Esophagus (tissue), 2 donors: ENCODE results near the gene LTBP2. TPM values are rescaled to one million over a fixed set of nuclear protein-coding genes. Genes with fewer than 3 reads are reported as not detected.

ENCODE experiments used
- H3K27ac ChIP-seq, 2 donors: one replicate each; pipeline ENCODE4 v1.5.1; 2013; ENCODE audit warnings: low read depth in 2 of 2, mild to moderate bottlenecking in 2 of 2, inconsistent platforms in 1 of 2, low read length in 1 of 2, moderate library complexity in 1 of 2
- H3K27me3 ChIP-seq, 2 donors: one replicate each; pipeline ENCODE4 v1.6.1; 2013; ENCODE audit warnings: low read length in 2 of 2, control low read depth in 1 of 2, mild to moderate bottlenecking in 1 of 2; ENCODE audit not compliant: insufficient read depth in 2 of 2, control insufficient read depth in 1 of 2
- H3K36me3 ChIP-seq, 2 donors: one replicate each; pipeline ENCODE4 v1.6.1; 2013; ENCODE audit warnings: low read length in 1 of 2; ENCODE audit not compliant: control insufficient read depth in 2 of 2, insufficient read depth in 2 of 2
- H3K4me1 ChIP-seq, 2 donors: one replicate each; pipeline ENCODE4 v1.6.1; 2013; ENCODE audit warnings: low read length in 1 of 2; ENCODE audit not compliant: control insufficient read depth in 2 of 2, insufficient read depth in 2 of 2
- H3K4me3 ChIP-seq, 2 donors: one replicate each; pipeline ENCODE4 v1.5.1; 2013; ENCODE audit warnings: low read length in 2 of 2, mild to moderate bottlenecking in 2 of 2, low read depth in 1 of 2, moderate library complexity in 1 of 2
- H3K9me3 ChIP-seq, 2 donors: one replicate each; pipeline ENCODE4 v1.6.1; 2013; ENCODE audit warnings: mild to moderate bottlenecking in 2 of 2, low read depth in 1 of 2, low read length in 1 of 2, moderate library complexity in 1 of 2; ENCODE audit not compliant: control insufficient read depth in 2 of 2, insufficient read depth in 1 of 2
- WGBS, 2 donors: extraction: QIAGEN DNeasy Blood & Tissue Kit; methylation state at CpG; one replicate each; pipeline ENCODE4 v1.1.7; 2013; 5-methylcytosine and 5-hydroxymethylcytosine counted together
- polyA plus RNA-seq, 2 donors: library from polyadenylated mRNA; stranded (reverse); fragments of 200-250 nt; gene quantifications; one replicate each; pipeline ENCODE4 v1.2.3, GENCODE V29; 2013
- donor health status: healthy with polysubstance abuse.
- donor health status: Bipolar disorder and iron deficiency.

The LTBP2 gene
- polyA plus RNA-seq, 2 donors = 4.7 to 5.5 TPM

- H3K27me3 ChIP-seq = no peaks in the 10 kb centered on the region
- WGBS, 2 donors = 78 to 79% methylated on average over 21 of the region's 21 CpGs
- H3K9me3 ChIP-seq = no peaks in the 10 kb centered on the region
- H3K4me3 ChIP-seq = no peak overlapping the region
- H3K36me3 ChIP-seq = peaks cover 0 to 3% of the 10 kb centered on the region in 2 donors
- H3K27ac ChIP-seq = no peak overlapping the region
- peaks cover 8 to 11% of the 10 kb centered on the region in 2 donors for H3K4me1 ChIP-seq
Observed at GRCh38 chr14:74510223-74510931, 101.7 kb downstream of the LTBP2 start.

- Histone ChIP-seq H3K9me3 (no peaks in the 10 kb centered on the region), H3K4me3 (no peak overlapping the region), H3K4me1 (peaks cover 8 to 11% of the 10 kb centered on the region in 2 donors), H3K27me3 (no peaks in the 10 kb centered on the region), H3K27ac (no peak overlapping the region), H3K36me3 (peaks cover 0 to 3% of the 10 kb centered on the region in 2 donors)
- WGBS, 2 donors = 89 to 90% methylated on average over 10 of the region's 10 CpGs
Observed at GRCh38 chr14:74509587-74510222, 102.3 kb downstream of the LTBP2 start.

DNA sequence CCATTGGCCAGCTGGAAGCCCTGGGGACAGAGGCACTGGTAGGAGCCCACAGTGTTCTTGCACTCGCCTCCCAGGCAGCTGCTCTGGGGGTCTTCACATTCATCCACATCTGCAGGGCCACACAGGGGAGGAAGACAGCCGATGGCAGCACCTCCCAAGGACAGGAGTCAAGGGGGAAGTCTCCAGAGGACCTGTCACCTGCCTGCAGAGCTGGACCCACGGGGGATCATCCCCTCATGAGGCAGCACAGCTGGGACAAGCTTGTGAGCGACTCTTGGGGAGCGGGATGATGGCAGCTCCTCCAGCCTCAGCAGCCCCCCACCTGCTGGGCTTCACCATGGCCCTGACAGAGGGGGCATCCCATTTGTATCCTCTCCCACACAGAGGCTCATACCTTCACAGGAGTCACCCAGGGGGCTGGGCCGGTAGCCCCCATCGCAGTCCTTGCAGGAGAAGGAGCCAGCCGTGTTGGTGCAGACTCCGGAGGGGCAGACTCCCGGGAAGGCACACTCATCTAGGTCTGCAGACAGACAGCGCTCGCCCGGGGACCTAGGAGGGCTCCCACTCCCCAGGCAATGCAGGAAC lies 103.1 kb downstream of the LTBP2 start:
- H3K36me3 ChIP-seq = peaks cover 0 to 4% of the 10 kb centered on the region in 2 donors
- H3K4me3 ChIP-seq = no peak overlapping the region
- no peaks in the 10 kb centered on the region for H3K27me3 ChIP-seq
- WGBS, 2 donors = 85 to 88% methylated on average over 13 of the region's 13 CpGs
- no peak overlapping the region for H3K27ac ChIP-seq
- H3K4me1 ChIP-seq = peaks cover 8 to 11% of the 10 kb centered on the region in 2 donors
- no peaks in the 10 kb centered on the region for H3K9me3 ChIP-seq

DNA sequence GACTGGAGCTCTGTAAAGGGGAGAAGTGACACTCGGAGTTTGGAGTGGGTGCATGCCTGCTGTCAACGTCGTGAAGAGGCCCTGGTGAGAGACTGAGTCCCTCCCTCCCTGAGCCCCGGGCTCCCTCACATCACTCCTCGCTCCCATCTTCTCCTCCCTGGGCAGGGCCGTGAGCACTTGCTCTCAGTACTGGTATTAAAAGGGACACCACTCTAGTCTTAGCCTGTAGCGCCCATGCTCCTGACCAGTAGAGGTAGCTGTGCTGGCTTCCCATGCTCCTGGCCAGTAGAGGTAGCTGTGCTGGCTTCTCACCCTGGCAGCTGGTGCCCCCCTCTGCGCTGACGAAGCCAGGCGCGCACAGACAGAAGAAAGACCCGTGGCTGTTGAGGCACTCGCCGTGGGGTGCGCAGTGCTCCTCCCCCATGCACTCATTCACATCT lies 103.7 kb downstream of the LTBP2 start:
- WGBS, 2 donors = 74 to 75% methylated on average over 14 to 15 of the region's 15 CpGs
- H3K4me1 ChIP-seq = peaks cover 8 to 13% of the 10 kb centered on the region in 2 donors
- no peak overlapping the region for H3K27ac ChIP-seq
- H3K27me3 ChIP-seq = no peaks in the 10 kb centered on the region
- peaks cover 0 to 6% of the 10 kb centered on the region in 2 donors for H3K36me3 ChIP-seq
- H3K4me3 ChIP-seq = no peak overlapping the region
- H3K9me3 ChIP-seq = no peaks in the 10 kb centered on the region

GRCh38 chr14:74507840-74508239 lies 104.2 kb downstream of the LTBP2 start:
- peaks cover 8 to 18% of the 10 kb centered on the region in 2 donors for H3K4me1 ChIP-seq
- H3K36me3 ChIP-seq = peaks cover 0 to 9% of the 10 kb centered on the region in 2 donors
- no peaks in the 10 kb centered on the region for H3K27me3 ChIP-seq
- WGBS, 2 donors = 62 to 69% methylated on average over 5 of the region's 5 CpGs
- H3K4me3 ChIP-seq = no peak overlapping the region
- no peaks in the 10 kb centered on the region for H3K9me3 ChIP-seq
- H3K27ac ChIP-seq = no peak overlapping the region

GRCh38 chr14:74507085-74507484 lies 105.0 kb downstream of the LTBP2 start:
- 76 to 77% methylated on average over 8 of the region's 8 CpGs for WGBS, 2 donors
- H3K4me1 ChIP-seq = peaks cover 8 to 18% of the 10 kb centered on the region in 2 donors
- peaks cover 0 to 13% of the 10 kb centered on the region in 2 donors for H3K36me3 ChIP-seq
- no peaks in the 10 kb centered on the region for H3K27me3 ChIP-seq
- H3K4me3 ChIP-seq = no peak overlapping the region
- H3K9me3 ChIP-seq = no peaks in the 10 kb centered on the region
- H3K27ac ChIP-seq = no peak overlapping the region

DNA sequence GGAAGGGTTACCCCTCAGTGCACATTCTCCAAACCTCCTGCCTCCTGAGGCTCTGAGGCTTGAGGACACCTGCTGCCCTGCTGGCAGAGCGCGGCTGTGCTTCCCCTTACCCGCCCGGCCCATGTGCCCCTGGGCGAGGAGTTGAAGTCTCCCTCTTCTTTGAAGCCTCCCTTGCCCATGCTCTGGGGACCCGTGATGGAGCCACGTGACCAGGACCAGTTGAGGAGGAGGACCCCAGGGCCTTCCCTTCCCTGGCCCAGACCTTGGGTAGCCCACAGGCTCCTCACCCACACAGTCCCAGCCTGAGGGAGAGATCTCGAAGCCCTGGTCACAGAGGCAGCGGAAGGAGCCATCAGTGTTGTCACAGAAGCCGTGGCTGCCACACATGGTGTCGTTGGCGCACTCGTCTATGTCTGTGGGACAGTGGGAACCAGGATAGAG lies 105.6 kb downstream of the LTBP2 start:
- Histone ChIP-seq H3K27me3 (no peaks in the 10 kb centered on the region), H3K9me3 (no peaks in the 10 kb centered on the region), H3K4me3 (no peak overlapping the region), H3K4me1 (peaks cover 8 to 18% of the 10 kb centered on the region in 2 donors), H3K36me3 (peaks cover 0 to 16% of the 10 kb centered on the region in 2 donors), H3K27ac (no peak overlapping the region)
- 84 to 85% methylated on average over 13 of the region's 13 CpGs for WGBS, 2 donors

GRCh38 chr14:74505831-74506230 lies 106.2 kb downstream of the LTBP2 start:
- H3K36me3 ChIP-seq = peaks cover 0 to 16% of the 10 kb centered on the region in 2 donors
- no peaks in the 10 kb centered on the region for H3K9me3 ChIP-seq
- no peak overlapping the region for H3K27ac ChIP-seq
- no peaks in the 10 kb centered on the region for H3K27me3 ChIP-seq
- WGBS, 2 donors = 81 to 82% methylated on average over 17 of the region's 17 CpGs
- H3K4me3 ChIP-seq = no peak overlapping the region
- H3K4me1 ChIP-seq = peaks cover 4 to 15% of the 10 kb centered on the region in 2 donors

DNA sequence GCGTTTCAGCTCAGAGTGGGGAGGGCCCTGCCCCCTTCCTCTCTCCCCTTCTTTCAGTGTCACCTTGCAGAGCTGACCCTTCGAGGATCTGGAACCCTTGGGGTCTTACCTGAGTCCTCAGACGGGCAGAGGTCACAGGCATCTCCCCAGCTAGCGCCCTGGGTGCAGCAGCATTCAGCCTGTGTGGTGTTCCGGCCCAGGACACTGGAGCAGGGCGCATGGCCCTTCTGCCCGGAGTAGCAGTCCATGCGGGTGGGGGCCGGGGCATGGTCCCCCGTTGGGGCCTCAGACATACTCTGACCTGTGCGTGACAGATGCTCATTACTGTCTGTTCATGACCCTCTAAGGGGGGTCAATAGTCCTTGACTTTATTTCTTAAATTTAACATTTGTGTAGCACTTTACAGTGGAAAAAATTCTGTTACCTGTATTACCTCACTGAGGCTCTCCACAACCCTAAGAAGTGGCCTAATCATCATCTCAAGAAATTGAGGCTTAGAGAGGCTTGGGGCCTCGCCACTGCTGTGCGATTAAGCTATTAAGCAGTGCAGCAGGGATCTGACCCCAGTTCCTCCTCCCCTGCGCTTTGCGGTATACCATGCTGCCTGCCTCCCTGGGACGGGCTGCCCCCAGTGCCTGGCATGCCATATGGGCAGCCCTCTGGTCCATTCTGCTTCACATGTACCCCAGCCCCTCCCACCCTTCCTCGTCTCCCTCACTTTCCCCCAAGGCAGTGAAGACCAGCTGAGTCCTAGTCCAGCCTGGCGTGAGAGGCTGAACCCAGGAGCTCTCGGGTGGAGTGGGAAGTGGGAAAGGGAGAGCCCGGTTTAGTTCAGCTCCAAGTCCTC lies 106.9 kb downstream of the LTBP2 start:
- Histone ChIP-seq H3K9me3 (no peaks in the 10 kb centered on the region), H3K27ac (no peak overlapping the region), H3K36me3 (peaks cover 0 to 20% of the 10 kb centered on the region in 2 donors), H3K4me3 (no peak overlapping the region), H3K4me1 (peaks cover 2 to 10% of the 10 kb centered on the region in 2 donors), H3K27me3 (no peaks in the 10 kb centered on the region)
- 90% methylated on average over 20 of the region's 20 CpGs for WGBS, 2 donors
